ENCODE measurements around the gene CES3. TPM values are rescaled to one million over a fixed set of nuclear protein-coding genes. Genes with fewer than 3 reads are reported as not detected.
A peak's percentile ranks its signal among the peaks of the same experiment; 100 is the strongest.

CES3 gene
- total and polyA plus RNA-seq, 9 of the 15 experiments (the other 6 are each of a cell fraction or from before 2014, with no cell fraction given), result 0.06 to 2.2 (median 0.68) TPM

- TF ChIP-seq CEBPZ (IDR thresholded peaks at IDR 0.05; ENCODE audit: borderline replicate concordance, low read depth, low read length) (no peak), COPS2 (conservative IDR thresholded peaks at IDR 0.05) (no peak), RCOR1 (IDR thresholded peaks at IDR 0.05; ENCODE audit: borderline replicate concordance in 1 of 2, low read depth in 2 of 2, low read length in 2 of 2) (peak in 1 of 2 experiments; percentile 25; a peak in 1 of 4 replicates), ZNF695 (CRISPR knock-in tag; IDR thresholded peaks at IDR 0.05) (no peak), NFE2L1 (tag; IDR thresholded peaks at IDR 0.05; ENCODE audit: borderline replicate concordance, low read depth) (no peak), NEUROD1 (IDR thresholded peaks at IDR 0.05; ENCODE audit: borderline replicate concordance, low read depth, low read length, partially characterized antibody) (no peak), MXI1 (IDR thresholded peaks at IDR 0.05; ENCODE audit: low read depth, low read length) (no peak), GABPB2 (CRISPR knock-in tag; conservative IDR thresholded peaks at IDR 0.05) (no peak), ZNF3 (CRISPR knock-in tag; IDR thresholded peaks at IDR 0.05) (no peak), HES1 (IDR thresholded peaks at IDR 0.05; ENCODE audit: low read depth) (no peak), PURB (CRISPR knock-in tag; IDR thresholded peaks at IDR 0.05; ENCODE audit: low read depth) (no peak), MYNN (IDR thresholded peaks at IDR 0.05) (no peak), MYNN (CRISPR knock-in tag; IDR thresholded peaks at IDR 0.05) (no peak), ZNF134 (CRISPR knock-in tag; conservative IDR thresholded peaks at IDR 0.05) (no peak), ZNF311 (CRISPR knock-in tag; IDR thresholded peaks at IDR 0.05) (no peak), CTCFL (IDR thresholded peaks at IDR 0.05; ENCODE audit: borderline replicate concordance, insufficient read depth, low read depth, low read length, poor library complexity, severe bottlenecking) (no peak), PTRF (tag; IDR thresholded peaks at IDR 0.05) (no peak), NCOR1 (IDR thresholded peaks at IDR 0.05) (no peak), NUFIP1 (IDR thresholded peaks at IDR 0.05; ENCODE audit: partially characterized antibody) (no peak), NR0B1 (IDR thresholded peaks at IDR 0.05; ENCODE audit: partially characterized antibody) (no peak)
Measured at GRCh38 chr16:67013823-67014633, 53.0 kb downstream of the CES3 start (continued).

All from K562 (cell line).